ENCODE results near the gene CCSAP. TPM values are rescaled to one million over a fixed set of nuclear protein-coding genes. Genes with fewer than 3 reads are reported as not detected.

Gene CCSAP
- total RNA-seq, result 14.8 and 16.3 TPM in 2 replicates

GRCh38 chr1:229342656-229343569, at the start of gene CCSAP:
Gene CCSAP, minus strand, starts transcription at chr1:229343047. Its CDS starts 582 bp downstream, at chr1:229342465.

Other genes with a start within 250 kb of the CCSAP start
- 22.2 and 26.2 TPM in 2 replicates for gene RAB4A, start 71.9 kb downstream of the CCSAP start, total RNA-seq
- gene ACTA1, start 91.0 kb upstream of the CCSAP start, total RNA-seq, result not detected in 2 replicates
- 34.4 and 34.7 TPM in 2 replicates for gene NUP133, start 165.3 kb upstream of the CCSAP start, total RNA-seq
- gene ABCB10, start 215.7 kb upstream of the CCSAP start, total RNA-seq, result 12.1 and 22.0 TPM in 2 replicates